Prostate gland (tissue), 2 donors: ENCODE measurements around the gene LAIR1.

ENCODE experiments used
- CTCF ChIP-seq, 4 experiments: fragments of 200-600 bp in 2 of 4; fragments of 450-650 bp in 2 of 4; sonication (generic) in 2 of 4; IDR thresholded peaks; 1 replicate in 3 of 4; 2 replicates in 1 of 4; pipeline ENCODE4 v1.5.1; 2016 to 2019; ENCODE audit warnings: antibody characterized with exemption in 4 of 4, mild to moderate bottlenecking in 2 of 4, moderate library complexity in 2 of 4
- POLR2A ChIP-seq: fragments of 450-650 bp; IDR thresholded peaks from one replicate; pipeline ENCODE4 v1.6.1; 2016; ENCODE audit warnings: antibody characterized with exemption, mild to moderate bottlenecking
- POLR2AphosphoS5 ChIP-seq: sonication (generic); formaldehyde crosslinking; IDR thresholded peaks from one replicate; pipeline ENCODE4 v1.6.1; 2017; ENCODE audit warnings: antibody characterized with exemption

- TF ChIP-seq CTCF (IDR thresholded peaks at IDR 0.05) (no peak), POLR2AphosphoS5 (no peak), POLR2A (no peak)
These were observed 23.4 kb downstream of the LAIR1 start for GRCh38 chr19:54341295-54341694.
